Kidney glomerular epithelial cell (primary cell): ENCODE data around the gene ARHGAP12.
"Not testable (repeated sequence)": the region's sequence is repeated elsewhere in the genome, so short reads cannot be mapped to it uniquely, and the experiment has no call there.

ENCODE experiments used
- DNase-seq: peaks from one replicate; lab custom pipeline; 2025; lab: John Stamatoyannopoulos, UW

Gene ARHGAP12

DNA sequence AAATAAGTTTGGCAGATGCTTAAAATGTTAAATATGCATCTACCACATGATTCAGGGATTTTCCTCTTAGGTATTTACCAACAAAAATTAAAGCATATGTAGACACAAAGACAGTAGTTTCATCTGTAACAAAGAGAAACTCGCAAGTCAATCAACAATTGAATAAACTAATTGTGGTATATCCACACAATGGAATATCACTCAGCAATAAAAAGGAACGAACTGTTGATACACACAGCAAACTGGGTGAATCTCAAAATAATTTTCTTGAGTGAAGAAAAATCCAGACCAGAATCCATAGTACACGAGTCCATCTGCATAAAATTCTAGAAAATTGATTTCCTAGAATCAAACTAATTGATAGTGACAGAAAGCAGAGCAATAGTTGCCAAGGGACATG lies 5.2 kb downstream of the ARHGAP12 start:
- DNase-seq, result no peak

DNA sequence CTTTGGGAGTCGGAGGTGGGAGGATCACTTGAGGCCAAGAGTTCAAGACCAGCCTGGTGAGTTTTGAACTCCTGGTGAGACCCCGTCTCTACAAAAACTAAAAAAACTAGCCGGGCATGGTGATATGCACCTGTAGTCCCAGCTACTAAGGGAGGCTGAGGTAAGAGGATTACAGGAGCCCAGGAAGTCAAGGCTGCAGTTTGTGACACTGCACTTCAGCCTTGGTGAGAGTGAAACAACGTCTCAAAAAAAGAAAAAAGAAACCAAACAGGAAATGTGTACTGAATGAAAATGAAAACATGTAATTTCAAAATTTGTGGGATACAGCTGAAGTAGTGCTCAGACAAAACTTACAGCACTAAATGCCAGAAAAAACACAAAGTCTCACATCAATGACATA lies 7.6 kb downstream of the ARHGAP12 start:
- no peak for DNase-seq

DNA sequence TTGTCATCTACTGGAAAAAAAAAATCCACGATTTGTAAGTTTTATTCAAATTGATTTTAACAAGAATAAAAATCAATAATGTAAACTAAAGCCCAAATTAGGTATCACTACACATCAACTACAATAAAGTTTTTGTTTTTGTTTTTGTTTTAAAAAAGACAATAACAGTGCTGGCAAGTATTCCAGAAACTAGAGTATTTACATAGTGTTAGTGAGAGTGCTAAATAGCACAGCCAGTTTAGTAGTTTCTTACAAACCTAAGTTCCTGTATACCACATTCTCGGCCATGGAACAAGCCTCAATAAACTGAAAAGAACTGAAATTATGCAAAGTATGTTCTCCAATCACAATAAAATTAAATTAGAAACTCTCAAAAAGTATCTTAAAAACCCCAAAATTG lies 8.1 kb downstream of the ARHGAP12 start:
- no peak for DNase-seq

DNA sequence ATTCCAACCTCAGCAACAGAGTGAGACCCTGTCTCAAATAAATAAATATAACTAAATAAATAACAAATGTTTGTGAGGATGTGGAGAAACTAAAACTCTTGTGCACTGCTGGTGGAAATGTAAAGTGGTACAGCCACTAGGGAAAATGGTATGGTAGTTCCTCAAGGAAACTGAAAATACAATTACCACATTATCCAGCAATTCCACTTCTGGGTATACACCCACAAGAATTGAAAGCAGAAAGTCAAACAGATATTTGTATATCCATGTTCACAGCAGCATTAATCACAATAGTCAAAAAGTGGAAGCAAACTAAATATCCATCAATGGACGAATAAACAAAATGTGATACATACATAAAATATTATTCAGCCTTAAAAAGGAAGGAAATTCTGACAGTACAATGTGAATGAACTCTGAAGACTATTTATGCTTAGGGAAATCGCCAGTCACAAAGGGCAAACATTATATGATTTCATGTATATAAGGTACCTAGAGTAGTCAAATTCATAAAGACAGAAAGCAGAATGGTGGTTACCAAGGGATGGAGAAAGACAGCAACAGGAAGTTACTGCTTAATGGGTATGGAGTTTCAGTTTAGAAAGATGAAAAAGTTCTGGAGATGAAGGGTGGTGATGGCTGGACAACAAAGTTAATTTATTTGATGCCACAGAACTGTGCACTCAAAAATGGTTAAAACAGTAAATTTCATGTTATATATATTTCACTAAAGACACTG lies 9.8 kb downstream of the ARHGAP12 start:
- no peak for DNase-seq

DNA sequence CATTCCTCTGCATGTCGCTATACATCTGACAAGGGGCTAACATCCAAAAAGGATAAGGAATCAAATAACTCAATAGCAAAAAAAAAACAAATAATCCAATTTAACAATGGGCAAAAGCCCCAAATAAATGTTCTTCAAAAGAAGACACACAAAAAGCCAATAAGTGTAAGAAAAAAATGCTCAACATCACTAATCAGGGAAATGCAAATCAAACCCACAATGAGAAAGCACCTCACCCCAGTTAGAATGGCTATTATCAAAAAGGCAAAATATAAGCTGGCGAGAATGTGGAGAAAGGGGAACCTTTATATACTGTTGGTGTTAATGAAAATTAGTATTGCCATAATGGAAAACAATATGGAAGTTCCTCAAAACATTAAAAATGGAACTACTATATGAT lies 14.3 kb downstream of the ARHGAP12 start:
- DNase-seq, result no peak

DNA sequence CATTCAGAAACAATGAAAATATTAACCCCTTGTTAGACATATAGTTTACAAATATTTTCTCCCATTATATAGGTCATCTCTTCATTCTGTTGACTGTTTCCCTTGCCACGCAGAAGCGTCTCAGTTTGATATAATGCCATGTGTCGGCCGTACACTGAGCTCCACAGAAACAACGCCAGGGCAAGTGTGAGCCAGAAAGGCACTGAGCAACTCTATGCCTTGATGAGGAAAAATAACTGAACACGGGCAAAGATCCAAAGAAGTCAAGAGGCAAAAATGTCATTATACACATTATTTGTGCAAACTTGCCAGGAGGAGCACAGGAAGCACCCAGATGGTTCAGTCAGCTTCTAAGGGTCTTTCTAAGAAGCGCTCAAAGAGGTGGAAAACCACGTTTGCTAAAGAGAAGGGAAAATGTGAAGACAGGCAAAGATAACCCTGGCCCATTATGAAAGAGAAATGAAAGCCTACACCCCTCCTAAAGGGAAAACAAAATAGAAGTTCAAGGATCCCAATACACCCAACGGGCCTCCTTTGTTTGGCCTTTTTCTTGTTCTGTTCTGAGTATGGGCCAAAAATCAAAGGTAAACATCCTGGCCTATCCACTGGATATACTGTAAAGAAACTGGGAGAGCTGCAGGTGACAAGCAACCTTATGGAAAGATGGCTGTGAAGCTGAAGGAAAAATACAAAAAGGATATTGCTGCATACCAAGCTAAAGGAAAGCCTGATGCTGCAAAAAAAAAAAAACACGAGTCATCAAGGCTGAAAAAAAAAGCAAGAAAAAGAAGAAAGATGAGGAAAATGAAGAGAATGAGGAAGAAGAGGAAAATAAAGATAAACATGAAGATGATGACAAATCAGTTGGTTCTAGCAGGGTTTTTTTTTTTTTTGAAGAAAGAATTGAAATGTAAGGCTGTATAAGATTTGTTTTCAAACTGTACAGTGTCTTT lies 15.5 kb downstream of the ARHGAP12 start:
- DNase-seq, result no peak

DNA sequence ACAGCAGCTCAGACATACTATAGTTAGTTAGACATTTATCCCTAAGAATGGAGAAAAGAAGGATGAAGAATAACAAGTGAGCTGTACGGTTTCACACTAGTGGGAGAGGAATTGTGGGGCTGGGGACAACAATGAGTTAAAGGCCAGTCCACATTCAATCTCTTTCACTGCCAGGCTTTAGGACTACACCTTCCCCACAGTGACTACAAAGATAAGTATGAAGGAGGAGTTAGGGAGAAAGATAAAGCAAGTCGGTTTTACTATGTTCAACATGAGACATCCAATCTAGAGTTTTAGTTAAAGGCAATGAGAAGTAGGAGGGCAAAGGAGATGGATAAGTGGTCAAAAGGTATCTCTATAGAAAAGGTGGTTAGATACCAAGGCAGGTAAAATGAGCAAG lies 16.3 kb downstream of the ARHGAP12 start:
- peak; percentile 29 for DNase-seq

DNA sequence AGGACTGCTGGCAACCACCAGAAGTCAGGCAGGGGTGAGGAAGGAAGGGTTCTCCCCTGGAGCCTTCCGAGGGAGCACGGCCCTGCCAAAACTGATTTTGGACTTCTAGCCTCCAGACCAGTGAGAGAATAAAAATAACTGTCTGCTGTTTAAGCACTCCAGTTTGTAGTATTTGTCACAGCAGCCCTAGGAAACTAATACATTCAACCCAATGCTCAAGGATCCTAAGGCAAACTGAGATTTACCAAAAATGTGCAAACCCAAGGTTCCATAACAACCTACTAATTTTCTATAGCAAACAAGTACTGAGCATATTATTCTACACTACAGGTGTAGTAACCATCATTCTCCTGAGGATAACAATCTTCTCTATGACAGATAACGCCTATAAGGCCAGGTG lies 18.6 kb downstream of the ARHGAP12 start:
- no peak for DNase-seq

DNA sequence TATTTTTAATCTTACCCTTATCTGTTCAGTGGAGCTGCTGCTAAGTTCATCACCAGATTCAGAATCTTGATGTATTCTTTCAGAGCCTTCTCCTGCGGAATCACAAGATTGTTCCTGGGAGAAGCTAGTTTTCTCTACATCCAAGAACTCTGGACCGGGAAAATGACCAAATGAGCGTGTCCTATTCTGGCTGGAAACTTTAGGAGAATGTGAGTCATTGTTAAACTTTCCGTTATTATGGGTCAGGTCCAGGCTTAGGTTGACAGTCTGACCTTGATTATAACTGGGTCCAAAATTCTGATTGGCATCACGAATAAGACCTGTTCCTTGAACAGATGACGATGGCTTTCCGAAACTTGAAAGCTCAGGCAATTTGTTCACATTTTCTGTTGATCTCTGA lies 20.5 kb downstream of the ARHGAP12 start:
- no peak for DNase-seq

DNA sequence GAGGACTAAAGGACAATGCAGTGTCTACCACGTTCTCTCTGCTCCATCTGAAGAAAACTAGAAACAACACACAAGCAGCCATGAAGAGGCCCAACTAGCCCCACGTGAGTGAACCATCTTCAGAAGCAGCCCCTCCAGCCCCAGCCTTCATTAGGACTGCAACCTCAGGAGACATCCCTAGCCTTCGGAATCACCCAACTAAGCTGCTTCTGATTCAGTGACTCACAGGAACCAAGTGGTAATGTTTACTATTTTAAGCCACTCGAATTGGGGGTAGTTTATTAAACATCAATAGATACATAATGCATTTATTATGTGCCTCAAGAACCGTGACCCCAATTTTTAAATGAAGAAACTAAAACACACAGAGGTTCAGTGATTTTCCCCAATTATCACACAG lies 22.6 kb downstream of the ARHGAP12 start:
- no peak for DNase-seq

DNA sequence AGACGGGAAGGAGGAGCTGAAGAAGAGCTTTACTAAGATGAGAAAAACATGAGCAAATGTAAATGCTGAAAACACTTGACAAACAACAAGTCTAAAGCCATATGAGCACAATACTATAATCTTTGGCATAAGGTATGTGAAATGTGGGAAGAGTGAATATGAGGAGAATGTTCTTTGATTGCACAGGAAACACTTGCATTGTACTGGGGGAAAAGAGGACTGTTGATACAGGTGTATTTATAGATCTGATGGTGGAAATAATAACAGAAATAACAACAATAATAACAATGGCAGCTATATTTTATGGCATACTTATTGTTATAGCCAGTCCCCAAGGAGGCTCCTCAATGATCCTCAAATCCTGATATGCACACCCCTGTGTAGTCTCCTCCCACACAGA lies 23.0 kb downstream of the ARHGAP12 start:
- DNase-seq, result no peak

DNA sequence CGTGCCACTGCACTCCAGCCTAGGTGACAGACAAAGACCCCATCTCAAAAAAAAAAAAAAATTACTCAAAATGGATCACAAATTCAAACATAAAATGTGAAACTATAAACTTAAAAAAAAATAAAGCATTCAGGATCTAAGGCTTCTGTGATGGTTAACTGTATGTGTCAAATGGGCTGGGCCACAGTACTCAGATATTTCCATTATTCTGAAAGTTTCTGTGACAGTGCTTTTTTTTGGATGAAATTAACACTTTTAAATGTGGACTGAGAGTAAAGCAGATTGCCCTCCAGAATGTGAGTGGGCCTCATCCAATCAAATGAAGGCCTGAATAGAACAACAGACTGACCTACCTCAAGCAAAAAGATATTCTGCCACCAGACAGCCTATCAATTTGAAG lies 26.0 kb downstream of the ARHGAP12 start:
- DNase-seq, result no peak

DNA sequence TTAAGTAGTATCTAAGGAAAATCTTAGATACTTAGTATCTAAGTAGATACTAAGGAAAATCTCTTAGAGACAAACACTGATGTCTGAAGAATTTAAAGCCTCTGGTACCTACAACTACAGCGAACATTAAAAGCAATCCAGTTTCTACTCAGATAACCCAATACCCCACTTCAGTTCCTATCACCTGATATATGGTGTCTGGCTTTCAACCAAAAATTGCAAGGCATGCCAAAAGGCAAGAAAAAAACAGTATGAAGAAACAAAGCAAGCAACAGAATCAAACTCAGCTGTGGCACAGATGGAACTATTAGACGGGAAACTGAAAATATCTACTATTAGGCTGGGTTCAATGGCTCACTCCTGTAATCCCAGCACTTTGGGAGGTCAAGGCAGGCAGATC lies 31.1 kb downstream of the ARHGAP12 start:
- DNase-seq, result no peak

DNA sequence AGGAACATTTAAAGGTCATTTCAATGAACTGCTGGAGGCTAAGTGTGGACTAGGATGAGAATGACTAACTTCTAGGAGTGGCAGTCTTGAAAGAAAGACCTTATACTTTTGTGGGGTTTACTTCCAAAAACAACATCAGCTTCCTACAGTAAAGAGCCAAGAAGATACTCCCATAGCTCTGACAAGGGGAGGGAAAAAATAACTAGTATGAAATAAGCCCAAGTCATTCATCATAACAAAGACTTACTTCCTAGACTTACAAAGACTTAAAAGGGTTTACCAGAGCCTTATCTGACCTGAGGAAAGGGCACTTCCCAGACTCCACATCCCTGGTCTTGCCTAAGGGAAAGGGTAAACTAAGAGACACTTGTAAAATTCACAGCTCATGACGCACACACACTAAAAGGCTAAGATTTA lies 31.7 kb downstream of the ARHGAP12 start:
- no peak for DNase-seq

DNA sequence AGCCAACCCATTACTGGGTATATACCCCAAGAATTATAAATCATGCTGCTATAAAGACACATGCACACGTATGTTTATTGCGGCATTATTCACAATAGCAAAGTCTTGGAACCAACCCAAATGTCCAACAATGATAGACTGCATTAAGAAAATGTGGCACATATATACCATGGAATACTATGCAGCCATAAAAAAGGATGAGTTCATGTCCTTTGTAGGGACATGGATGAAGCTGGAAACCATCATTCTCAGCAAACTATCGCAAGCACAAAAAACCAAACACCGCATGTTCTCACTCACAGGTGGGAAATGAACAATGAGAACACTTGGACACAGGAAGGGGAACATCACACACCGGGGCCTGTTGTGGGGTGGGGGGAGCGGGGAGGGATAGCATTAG lies 32.9 kb downstream of the ARHGAP12 start:
- not testable (repeated sequence) for DNase-seq

DNA sequence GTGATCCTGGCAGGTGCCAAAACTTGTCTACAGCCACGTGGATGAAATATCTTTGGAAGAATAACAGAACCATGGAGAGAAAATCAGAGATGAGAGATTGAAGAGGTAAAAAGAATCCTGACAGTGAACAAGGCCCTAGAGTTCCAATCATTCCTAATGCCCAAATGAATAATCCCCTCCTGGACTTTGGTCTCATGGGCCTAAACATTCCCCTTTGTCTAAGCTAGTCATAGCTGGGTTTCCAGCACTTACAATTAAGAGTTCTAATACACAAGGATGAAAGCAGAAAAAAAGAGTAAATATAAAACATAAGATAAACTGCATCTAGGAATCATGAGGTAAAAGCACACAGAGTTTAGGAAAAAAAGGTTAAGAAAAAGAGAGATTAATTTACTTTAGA lies 40.2 kb downstream of the ARHGAP12 start:
- DNase-seq, result no peak

DNA sequence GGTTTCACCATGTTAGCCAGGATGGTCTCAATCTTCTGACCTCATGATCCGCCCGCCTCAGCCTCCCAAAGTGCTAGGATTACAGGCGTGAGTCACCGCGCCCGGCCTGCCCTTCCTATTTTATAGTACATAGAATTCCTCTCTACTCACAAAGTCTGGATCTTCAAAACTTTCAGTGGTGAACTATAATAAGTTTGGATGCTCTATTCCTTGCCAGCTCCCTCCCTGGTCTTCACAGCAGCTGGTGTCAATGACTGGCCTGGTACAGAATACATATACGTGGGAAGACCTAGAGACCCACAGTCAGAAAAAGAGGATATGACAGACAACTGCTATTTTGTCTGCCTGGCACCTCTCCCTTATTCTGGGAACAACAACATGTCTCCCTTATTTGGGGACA lies 40.8 kb downstream of the ARHGAP12 start:
- no peak for DNase-seq

DNA sequence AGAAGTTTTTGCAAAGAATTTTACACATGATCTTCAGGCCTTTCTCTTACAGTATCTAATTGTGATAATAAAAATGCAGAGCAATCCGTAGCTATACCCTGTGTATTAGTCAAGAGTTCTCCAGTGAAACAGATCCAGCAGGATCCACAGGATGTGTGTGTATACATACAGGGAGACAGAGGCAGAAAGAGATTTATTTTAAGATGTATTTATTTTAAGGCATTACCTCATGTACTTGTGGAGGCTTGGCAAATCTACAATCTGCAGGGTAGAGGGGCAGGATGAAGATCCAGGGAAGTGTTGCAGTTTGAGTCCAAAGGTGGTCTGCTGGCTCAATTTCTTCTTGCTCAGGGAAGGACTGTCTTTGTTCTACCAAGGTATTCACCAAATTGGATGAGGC lies 41.7 kb downstream of the ARHGAP12 start:
- DNase-seq, result no peak

DNA sequence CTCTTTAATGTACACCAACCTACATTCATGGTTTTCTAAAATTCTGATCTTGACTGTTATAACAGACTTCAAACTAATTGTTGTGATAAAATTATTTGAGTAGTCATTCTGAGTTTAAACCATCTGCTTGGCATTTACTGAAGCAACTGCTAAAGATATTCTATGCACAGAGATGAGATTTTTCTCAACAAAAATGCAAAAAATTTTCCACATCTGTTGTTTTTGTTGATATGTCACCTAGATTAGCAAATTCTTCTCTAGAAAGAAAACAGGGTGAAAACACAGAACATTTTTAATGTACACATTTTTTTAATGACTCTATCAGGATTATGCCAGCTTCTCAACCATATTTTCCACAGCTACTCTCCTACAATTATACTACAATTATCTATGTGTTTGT lies 42.7 kb downstream of the ARHGAP12 start:
- DNase-seq, result no peak

DNA sequence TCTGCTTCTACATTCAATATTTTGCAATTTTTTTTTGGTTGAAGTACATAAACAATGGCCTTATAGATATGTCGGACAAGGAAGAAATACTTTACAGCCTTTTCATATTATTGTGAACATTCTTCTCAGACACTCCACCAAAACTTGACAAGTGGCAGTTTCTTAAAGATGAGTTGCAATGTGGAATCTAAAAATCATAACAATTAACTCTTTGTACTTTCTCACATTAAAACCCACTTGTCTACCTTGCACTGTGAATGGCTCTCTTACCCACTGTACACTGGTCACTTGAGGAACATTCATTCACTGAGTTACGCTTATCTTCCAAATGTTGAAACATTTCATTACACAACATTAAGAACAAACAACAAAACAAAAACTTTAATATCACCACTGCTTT lies 44.2 kb downstream of the ARHGAP12 start:
- DNase-seq, result no peak

DNA sequence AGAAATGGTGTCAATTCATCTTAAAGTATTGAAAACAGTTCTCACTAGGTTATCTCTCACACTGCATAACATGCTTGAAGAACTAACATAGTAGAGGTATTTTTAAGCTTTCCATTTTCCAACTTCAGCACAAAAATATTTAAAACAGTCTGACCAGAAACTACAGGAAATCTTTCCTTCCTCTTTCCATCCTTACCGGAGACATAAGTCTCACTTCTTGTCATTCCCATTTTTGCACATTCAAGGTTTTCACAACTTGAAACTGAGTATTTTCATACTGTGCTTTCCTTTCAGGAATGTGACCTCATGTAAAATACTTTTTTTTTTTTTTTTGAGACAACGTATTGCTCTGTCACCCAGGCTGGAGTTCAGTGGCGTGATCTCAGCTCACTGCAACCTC lies 45.2 kb downstream of the ARHGAP12 start:
- no peak for DNase-seq

DNA sequence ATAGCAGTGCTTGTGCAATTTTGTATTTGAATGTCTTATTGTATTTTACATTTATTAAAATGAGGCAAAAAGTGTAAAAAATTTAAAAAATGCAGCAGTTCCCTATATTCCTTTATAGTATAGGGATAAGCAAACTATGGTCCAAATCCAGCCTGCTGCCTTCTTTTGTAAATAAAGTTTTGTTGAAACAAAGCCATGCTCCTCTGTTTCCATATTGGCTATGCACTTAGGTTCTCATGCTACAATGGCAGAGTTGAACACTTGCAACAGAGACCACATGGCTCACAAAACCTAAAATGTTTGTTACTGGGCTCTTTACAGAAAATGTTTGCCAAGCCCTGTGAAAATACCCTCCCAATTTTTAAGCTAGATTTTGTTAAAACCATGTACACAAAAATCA lies 50.1 kb downstream of the ARHGAP12 start:
- no peak for DNase-seq

DNA sequence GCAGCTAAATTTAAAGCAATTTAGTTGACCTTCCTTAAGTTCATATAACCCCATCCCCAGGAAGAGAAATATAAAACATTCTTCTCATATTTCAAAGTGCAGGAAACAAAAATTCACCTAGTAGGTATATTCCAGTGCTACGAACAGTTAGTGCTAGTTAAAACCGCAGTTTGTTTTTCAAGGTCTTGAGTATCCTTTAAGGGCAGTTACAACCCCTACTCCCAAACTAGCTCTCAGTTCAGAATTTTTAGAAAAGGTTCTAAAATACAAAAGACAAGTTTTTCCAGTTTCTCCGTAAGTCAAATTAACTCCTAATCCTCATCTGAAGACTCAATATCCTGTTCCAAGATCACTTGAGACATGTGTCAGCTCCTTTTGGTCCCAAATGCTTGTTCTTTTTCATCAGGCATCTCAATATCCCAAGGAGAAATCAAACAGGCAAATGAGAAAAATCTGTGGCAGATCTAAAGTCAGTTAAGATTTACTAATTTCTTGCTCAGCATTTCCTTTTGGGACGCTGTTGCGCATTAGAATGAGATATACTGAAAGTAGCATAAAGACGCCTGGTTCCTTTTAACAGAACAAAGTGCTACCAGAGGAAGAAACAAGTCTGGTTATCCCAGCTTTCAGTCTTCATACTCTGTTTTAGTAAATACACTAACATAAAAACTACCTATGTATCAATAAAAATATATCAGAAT lies 51.8 kb downstream of the ARHGAP12 start:
- no peak for DNase-seq
